HG03565 (cell line): Measurements from ENCODE around the gene PID1.
"Not testable (repeated sequence)": the region's sequence is repeated elsewhere in the genome, so short reads cannot be mapped to it uniquely, and the experiment has no call there.

Experiments used
- ATAC-seq: cut with Tn5 transposase; IDR thresholded peaks from one replicate; pipeline ENCODE4 v1.9.1; 2021; ENCODE audit warnings: mild to moderate bottlenecking, moderate library complexity; ENCODE audit not compliant: unreplicated experiment

Gene PID1

GRCh38 chr2:229220254-229220653 lies 50.8 kb downstream of the PID1 start:
- no peak for ATAC-seq

GRCh38 chr2:229218329-229218921 lies 52.7 kb downstream of the PID1 start:
- ATAC-seq = no peak

DNA sequence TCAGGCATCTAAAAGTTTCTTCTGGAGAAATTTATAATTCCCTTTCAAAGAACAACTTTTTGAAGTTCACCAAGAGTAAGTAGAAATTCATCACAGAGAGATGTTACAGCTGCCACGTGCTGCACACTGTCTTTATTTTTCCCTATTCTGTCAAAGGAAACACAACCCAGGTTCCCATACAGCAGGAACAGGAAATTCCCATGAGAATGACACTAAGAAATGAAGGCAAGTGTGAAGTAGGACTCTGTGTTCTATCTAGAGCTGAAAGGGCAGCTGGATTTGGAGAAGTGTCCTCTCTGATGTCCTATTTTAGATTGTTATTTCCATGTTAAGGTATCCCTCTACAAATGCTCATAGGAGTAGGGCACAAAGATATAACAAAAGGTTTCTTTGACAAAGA lies 58.8 kb downstream of the PID1 start:
- ATAC-seq = no peak

GRCh38 chr2:229210641-229211040 lies 60.4 kb downstream of the PID1 start:
- no peak for ATAC-seq

DNA sequence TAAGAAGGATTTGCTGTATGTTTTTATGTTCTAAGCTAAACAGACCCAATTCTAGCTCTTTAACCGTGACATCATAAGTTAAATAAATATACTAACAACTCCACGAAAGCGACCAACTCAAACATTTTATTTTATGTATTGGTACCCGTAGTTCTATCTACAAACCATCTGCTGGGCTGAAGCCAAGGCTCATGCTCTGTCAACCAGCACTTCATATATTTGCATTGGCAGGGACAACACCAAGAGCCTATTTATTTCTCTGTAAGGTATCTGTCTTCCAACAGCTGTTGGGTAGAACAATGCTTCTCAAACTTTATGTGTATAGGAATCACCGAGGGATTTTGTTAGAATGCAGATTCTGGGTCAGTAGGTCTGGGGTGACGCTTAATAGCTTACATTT lies 64.5 kb downstream of the PID1 start:
- ATAC-seq = no peak

DNA sequence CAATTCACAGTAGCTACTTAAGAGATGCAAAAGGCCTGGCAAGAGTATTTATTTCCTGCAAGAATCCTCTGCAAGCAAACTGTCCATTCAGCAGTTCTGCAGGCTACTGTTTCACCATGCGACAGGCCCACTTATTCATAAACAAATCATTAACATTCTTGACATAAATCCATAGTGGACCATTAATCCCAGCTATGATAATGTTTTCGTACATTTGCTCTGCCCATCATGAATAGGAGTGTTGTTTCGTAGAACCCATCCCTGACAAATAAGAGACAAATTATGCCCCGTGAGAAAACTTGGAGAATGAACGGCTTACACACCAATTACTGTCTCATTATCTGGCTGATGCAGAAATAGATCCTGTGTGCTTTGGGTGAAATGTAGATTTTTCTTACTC lies 65.4 kb downstream of the PID1 start:
- ATAC-seq = no peak

- ATAC-seq = no peak
These were observed 68.4 kb downstream of the PID1 start for GRCh38 chr2:229202646-229203045.

- ATAC-seq = no peak
These were observed 69.6 kb downstream of the PID1 start for GRCh38 chr2:229201521-229201920.

DNA sequence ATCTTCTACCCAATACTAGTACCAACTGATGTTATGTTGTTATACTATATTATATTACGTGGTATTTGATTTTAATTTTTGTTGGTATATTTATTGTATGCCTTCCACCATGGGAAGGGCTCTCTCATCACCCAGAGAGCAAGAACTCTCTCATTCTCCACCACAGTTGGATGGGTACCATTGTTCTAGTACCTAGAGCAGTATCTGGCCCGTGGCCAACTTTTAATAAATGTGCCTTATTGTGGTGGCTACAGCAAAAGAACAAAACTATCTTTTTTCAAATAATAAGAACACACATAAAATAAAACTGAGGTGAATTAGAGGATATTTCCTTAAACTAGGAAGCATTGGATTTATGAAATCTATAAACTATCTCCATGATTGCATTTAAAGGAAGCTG lies 71.8 kb downstream of the PID1 start:
- ATAC-seq = no peak

DNA sequence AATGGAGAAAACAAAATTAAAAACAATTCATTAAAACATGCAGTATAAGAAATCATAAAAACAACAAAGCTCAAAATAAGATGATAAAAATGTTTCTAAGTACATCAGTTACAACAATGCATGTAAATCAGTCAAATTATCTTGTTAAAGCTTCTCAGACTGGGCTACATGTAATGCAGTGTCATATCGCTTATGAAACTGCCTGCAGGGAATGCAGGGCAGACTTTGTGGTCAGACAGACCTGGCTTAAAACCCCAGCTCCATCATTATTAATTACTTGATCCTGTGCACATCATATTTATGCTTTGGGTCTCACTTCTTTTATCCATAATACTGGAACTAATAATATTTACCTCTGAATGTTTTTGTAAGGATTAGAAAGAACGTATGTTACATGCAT lies 74.6 kb downstream of the PID1 start:
- no peak for ATAC-seq

- no peak for ATAC-seq
These were observed 75.6 kb downstream of the PID1 start for GRCh38 chr2:229195346-229195947.

DNA sequence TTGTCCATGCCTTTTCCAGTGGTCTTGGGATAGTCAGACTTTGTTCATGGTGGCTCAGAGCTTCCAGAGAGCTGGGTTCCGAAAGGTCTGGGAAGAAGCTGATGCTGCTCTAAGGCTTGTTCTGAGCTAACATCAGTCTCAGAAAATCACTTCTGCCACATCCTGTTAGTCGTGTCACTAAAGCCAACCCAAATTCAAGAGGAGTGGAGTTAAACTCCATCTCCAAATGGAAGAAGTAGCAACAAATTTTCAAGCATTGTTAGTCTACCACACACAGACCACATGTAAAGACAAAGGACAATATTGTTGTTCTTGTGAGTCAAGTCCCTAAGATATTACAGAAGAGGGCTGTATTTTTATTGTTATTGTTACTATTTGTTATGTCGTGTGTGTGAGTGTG lies 77.8 kb downstream of the PID1 start:
- no peak for ATAC-seq

GRCh38 chr2:229191413-229191812 lies 79.7 kb downstream of the PID1 start:
- no peak for ATAC-seq

DNA sequence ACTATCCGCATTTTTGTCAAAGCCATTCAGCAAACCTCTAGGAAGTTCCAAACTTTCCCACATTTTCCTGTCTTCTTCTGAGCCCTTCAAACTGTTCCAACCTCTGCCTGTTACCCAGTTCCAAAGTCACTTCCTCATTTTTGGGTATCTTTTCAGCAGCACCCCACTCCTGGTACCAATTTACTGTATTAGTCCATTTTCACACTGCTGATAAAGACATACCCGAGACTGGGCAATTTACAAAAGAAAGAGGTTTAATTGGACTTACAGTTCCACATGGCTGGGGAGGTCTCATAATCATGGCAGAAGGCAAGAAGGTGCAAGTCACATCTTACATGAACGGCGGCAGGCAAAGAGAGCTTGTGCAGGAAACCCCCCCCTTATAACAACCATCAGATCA lies 84.0 kb downstream of the PID1 start:
- ATAC-seq = not testable (repeated sequence)

- ATAC-seq = no peak
These were observed 89.4 kb downstream of the PID1 start for GRCh38 chr2:229181641-229182040.

GRCh38 chr2:229180658-229181057 lies 90.4 kb downstream of the PID1 start:
- ATAC-seq = no peak

- ATAC-seq = no peak
These were observed 91.5 kb downstream of the PID1 start for GRCh38 chr2:229179628-229180027.

GRCh38 chr2:229178706-229179105 lies 92.4 kb downstream of the PID1 start:
- ATAC-seq = no peak

DNA sequence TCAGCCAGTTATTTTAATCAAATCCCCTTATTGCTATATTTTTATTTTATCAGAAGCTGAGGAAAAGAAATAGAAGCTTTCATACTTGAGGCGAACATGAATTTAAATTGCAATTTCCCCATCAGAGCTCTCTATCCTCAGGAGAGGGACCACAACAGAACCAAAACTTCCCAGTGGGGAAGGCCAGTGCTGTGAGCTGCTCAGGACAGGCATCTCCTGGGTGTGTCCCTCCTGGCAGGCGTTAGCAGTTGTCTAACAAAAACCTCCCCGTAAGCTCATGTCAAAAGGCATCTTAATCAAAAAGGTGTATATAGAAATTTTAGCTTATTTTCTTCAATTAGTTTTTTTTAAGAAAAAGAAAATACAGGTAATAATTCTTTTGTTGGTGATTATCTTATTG lies 93.0 kb downstream of the PID1 start:
- ATAC-seq = no peak

DNA sequence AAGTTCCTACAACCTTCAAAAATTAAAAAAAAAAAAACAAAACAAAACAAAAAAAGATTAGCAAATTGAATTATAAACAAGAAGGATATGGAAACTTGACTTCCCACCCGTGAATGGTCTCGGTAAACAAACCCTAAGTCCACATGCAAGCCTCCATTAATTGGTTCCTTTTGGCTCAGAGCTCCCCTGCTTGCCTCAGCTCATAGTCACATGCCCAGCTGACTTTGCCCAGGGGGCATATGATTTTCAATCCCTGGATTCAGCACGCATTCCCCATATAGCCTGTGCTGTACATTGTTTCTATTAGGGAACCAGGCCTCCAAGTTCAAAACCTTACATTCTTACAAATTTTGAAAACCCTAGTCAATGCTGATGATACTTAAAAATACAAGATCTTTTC lies 95.0 kb downstream of the PID1 start:
- ATAC-seq = no peak

DNA sequence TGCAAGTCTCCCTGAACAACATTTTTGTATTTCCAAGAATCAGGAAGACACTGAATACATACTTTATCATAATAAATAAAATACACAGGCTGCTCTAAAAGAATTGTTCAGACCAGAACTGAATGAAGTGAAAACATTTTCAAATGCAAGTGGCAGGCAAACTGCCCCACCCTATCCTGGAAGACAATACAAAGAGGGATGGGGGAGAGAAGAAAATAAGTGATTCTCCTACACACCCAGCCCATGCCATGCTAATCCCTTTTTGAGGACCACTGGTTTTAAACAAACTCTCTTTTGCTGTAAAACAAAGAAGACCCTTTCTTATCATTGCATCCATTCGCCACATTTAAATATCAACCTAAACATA lies 95.6 kb downstream of the PID1 start:
- no peak for ATAC-seq

DNA sequence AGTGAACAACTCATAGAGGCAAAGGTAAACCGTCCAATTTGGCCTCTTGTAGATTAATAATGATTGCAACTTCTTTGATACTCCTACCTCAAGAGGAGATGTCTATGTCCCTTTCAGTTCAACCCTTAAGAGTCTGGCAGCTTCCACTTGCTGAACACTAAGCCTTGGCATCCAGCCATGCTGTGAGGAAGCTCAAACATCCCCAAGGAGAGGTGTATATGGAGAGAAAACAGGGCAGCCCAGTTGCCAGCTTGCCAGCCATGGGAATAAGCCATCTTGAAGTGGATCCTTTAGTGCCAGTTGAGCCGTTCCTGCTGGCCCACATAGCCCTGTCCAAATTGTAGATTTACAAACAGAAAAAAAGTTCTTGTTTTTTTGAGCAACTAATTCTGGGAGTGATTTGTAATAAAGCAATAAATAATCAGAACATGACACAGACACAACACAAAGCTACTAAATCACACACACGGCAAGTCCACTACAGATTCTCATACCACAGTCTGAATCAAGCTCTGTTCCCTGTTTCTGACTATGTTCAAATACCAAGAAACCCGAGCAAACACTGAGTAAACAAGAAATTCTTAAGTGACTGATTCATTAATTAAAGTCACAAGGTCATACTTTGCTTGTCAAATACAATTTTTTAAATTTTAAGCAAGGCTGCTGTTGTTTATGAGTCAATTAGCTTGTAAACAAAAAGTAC lies 96.1 kb downstream of the PID1 start:
- ATAC-seq = no peak
